ENCODE results near the gene RYR3. TPM values are rescaled to one million over a fixed set of nuclear protein-coding genes. Genes with fewer than 3 reads are reported as not detected.

RYR3 gene
- total RNA-seq, 2 donors from 2014 or later = 9.9 to 40.1 TPM

DNA sequence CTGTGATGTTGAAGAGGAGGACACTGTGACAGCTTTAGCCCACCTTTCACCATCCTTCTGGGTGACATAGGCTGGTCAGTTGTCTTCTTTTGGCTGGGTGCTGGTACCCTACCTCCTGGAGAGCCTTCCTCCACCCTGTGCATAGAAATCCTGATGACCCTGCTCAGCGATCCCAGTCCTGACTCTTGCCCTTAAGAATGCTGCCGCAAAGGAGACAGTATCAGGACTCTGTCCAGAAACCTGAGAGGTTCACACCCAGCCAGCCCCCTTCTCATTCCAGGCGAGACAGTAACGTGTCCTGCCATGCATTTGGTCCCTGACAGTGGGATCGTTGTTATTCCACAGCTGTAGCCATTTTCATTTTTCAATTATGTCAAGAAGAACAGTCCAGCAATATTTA is 344.7 kb downstream of the RYR3 start:
- H3K27me3 ChIP-seq (replicated peaks; ENCODE audit: insufficient read depth) = no peaks in the 10 kb centered on the region
- ATAC-seq (ENCODE audit: insufficient number of reproducible peaks, low FRiP score, low read depth) = no peak

DNA sequence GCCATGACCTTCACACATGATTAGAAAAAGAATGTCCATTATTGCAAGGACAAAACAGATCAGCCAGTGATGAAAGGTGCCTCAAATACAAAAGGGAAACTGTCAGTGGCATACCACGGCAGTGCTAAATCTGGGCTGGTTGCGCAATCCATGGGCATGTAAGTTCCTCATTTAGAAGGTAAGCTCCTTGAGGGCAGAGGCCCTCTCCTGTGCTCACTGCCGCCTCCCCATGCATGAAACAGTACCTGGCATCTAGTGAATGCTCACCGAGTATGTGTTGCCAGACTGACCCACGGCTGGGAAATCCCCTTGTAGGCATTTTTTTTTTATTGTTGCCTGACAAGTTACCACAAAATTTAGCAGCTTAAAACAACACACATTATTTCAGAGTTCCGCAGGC is 345.4 kb downstream of the RYR3 start:
- ATAC-seq (ENCODE audit: insufficient number of reproducible peaks, low FRiP score, low read depth) = no peak
- DNase-seq (ENCODE audit: low spot score) = no peak

More for the DNA sequence above, 344.7 kb downstream of the RYR3 start:
- Histone ChIP-seq H3K27ac (no peak overlapping the region), H3K9me3 (no peaks in the 10 kb centered on the region), H3K4me3 (no peak overlapping the region), H3K36me3 (no peaks in the 10 kb centered on the region), H3K4me1 (ENCODE audit: control insufficient read depth in 1 of 2, low read depth in 2 of 2) (no peaks in the 10 kb centered on the region)
- DNase-seq (ENCODE audit: low spot score) = no peak
- TF ChIP-seq, protein P1, sequence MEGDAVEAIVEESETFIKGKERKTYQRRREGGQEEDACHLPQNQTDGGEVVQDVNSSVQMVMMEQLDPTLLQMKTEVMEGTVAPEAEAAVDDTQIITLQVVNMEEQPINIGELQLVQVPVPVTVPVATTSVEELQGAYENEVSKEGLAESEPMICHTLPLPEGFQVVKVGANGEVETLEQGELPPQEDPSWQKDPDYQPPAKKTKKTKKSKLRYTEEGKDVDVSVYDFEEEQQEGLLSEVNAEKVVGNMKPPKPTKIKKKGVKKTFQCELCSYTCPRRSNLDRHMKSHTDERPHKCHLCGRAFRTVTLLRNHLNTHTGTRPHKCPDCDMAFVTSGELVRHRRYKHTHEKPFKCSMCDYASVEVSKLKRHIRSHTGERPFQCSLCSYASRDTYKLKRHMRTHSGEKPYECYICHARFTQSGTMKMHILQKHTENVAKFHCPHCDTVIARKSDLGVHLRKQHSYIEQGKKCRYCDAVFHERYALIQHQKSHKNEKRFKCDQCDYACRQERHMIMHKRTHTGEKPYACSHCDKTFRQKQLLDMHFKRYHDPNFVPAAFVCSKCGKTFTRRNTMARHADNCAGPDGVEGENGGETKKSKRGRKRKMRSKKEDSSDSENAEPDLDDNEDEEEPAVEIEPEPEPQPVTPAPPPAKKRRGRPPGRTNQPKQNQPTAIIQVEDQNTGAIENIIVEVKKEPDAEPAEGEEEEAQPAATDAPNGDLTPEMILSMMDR (IDR thresholded peaks at IDR 0.05) = no peak

DNA sequence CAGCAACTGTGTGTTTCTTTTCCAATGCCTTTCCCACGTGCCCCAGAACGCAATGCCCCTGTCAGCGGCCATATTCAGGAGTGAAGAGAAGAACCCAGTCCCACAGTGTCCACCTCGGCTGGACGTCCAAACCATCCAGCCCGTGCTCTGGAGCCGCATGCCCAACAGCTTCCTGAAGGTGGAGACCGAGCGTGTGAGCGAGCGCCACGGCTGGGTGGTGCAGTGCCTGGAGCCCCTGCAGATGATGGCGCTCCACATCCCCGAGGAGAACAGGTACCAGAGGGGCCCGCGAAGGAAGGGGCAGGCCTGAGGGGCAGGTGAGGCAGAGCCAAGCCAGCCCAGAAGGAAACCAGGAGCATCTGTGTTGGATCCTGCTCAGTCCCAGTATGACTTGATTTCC is 349.4 kb downstream of the RYR3 start:
- Histone ChIP-seq H3K4me1 (ENCODE audit: control insufficient read depth in 1 of 2, low read depth in 2 of 2) (no peaks in the 10 kb centered on the region), H3K9me3 (no peaks in the 10 kb centered on the region), H3K27ac (no peak overlapping the region), H3K4me3 (no peak overlapping the region), H3K36me3 (no peaks in the 10 kb centered on the region), H3K27me3 (replicated peaks; ENCODE audit: insufficient read depth) (no peaks in the 10 kb centered on the region)
- no peak for DNase-seq (ENCODE audit: low spot score)
- no peak for ATAC-seq (ENCODE audit: insufficient number of reproducible peaks, low FRiP score, low read depth)
- TF ChIP-seq, protein P1 (IDR thresholded peaks at IDR 0.05) = no peak

More for the DNA sequence above, 345.4 kb downstream of the RYR3 start:
- Histone ChIP-seq H3K27ac (no peak overlapping the region), H3K4me1 (ENCODE audit: control insufficient read depth in 1 of 2, low read depth in 2 of 2) (no peaks in the 10 kb centered on the region), H3K4me3 (no peak overlapping the region), H3K36me3 (no peaks in the 10 kb centered on the region), H3K9me3 (no peaks in the 10 kb centered on the region), H3K27me3 (replicated peaks; ENCODE audit: insufficient read depth) (no peaks in the 10 kb centered on the region)
- TF ChIP-seq, protein P1 (IDR thresholded peaks at IDR 0.05) = no peak

DNA sequence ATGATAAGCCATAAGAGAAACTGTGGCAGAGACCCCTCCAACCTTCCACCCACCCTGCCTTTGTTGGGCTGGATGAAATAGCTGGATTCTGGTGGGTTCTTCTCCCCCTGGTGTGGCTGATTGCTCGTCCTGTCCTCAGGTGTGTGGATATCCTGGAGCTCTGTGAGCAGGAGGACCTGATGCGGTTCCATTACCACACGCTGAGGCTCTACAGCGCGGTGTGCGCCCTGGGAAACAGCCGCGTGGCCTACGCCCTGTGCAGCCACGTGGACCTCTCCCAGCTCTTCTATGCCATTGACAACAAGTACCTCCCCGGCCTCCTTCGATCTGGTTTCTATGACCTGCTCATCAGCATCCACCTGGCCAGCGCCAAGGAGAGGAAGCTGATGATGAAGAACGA is 351.2 kb downstream of the RYR3 start:
- no peak overlapping the region for H3K4me3 ChIP-seq
- H3K27ac ChIP-seq = no peak overlapping the region
- no peaks in the 10 kb centered on the region for H3K4me1 ChIP-seq (ENCODE audit: control insufficient read depth in 1 of 2, low read depth in 2 of 2)
- ATAC-seq (ENCODE audit: insufficient number of reproducible peaks, low FRiP score, low read depth) (no peak), DNase-seq (ENCODE audit: low spot score) (no peak)
- H3K36me3 ChIP-seq = peaks cover 3% of the 10 kb centered on the region
- H3K27me3 ChIP-seq (replicated peaks; ENCODE audit: insufficient read depth) = no peaks in the 10 kb centered on the region
- no peaks in the 10 kb centered on the region for H3K9me3 ChIP-seq
- TF ChIP-seq, protein P1 (IDR thresholded peaks at IDR 0.05) = no peak

DNA sequence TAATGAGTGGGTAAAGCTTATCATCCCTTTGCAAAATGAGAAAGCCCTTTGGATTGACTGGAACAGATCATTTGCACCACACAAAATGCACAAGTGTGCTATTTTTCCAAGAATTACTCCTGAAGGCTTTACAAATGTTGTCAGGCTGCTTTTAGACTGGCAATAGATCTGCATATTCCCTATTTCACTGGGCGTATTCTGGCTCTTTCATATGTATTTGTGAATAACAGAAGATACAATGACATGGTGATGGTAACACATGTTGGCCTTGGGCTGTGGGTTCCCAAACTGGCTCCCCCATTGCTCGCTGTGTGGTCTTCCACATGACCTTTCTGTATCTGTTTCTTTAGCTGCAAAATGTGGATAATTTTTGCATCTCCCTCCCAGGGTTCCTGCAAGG is 354.2 kb downstream of the RYR3 start:
- H3K36me3 ChIP-seq = peaks cover 3% of the 10 kb centered on the region
- H3K27ac ChIP-seq = no peak overlapping the region
- TF ChIP-seq, protein P1 (IDR thresholded peaks at IDR 0.05) = no peak
- H3K27me3 ChIP-seq (replicated peaks; ENCODE audit: insufficient read depth) = no peaks in the 10 kb centered on the region
- DNase-seq (ENCODE audit: low spot score) (no peak), ATAC-seq (ENCODE audit: insufficient number of reproducible peaks, low FRiP score, low read depth) (no peak)
- H3K4me3 ChIP-seq = no peak overlapping the region
- no peaks in the 10 kb centered on the region for H3K4me1 ChIP-seq (ENCODE audit: control insufficient read depth in 1 of 2, low read depth in 2 of 2)
- no peaks in the 10 kb centered on the region for H3K9me3 ChIP-seq

Data from thoracic aorta (tissue), 2 donors.